ENCODE measurements around the gene USP6NL.

USP6NL gene

GRCh38 chr10:11570751-11571150 lies 40.7 kb downstream of the USP6NL start:
- Histone ChIP-seq H3K27me3 (ENCODE audit: insufficient read depth, low read length, poor library complexity) (no peaks in the 10 kb centered on the region), H3K4me1 (ENCODE audit: control insufficient read depth, low read depth, low read length) (peaks cover 5% of the 10 kb centered on the region), H3K4me3 (ENCODE audit: low read length) (no peak overlapping the region), H4K8ac (ENCODE audit: low read depth, low read length) (no peak overlapping the region), H4K5ac (ENCODE audit: low read length) (no peak overlapping the region), H3K4ac (ENCODE audit: low read depth, low read length) (no peak overlapping the region), H3K23ac (ENCODE audit: low read length) (no peak overlapping the region), H2BK15ac (replicated peaks; ENCODE audit: low read depth) (no peak overlapping the region), H3K18ac (ENCODE audit: low read length) (no peak overlapping the region), H2BK5ac (ENCODE audit: low read length) (no peak overlapping the region), H2AK5ac (ENCODE audit: low read length) (no peak overlapping the region), H3K9ac (ENCODE audit: low read length) (no peak overlapping the region), H3K56ac (ENCODE audit: low read length) (no peak overlapping the region), H2BK120ac (ENCODE audit: low read depth, low read length) (no peak overlapping the region), H3K79me1 (ENCODE audit: low read length) (peaks cover 12% of the 10 kb centered on the region), H3K36me3 (ENCODE audit: control insufficient read depth, insufficient read depth, low read length) (no peaks in the 10 kb centered on the region), H3K4me2 (ENCODE audit: low read length) (no peak overlapping the region), H3K27ac (ENCODE audit: low read depth, low read length) (no peak overlapping the region), H3K79me2 (ENCODE audit: control insufficient read depth, insufficient read depth, low read length) (peaks cover 21% of the 10 kb centered on the region)
- no peak for DNase-seq
- no CpG with 5 or more reads among the region's 5 CpGs for WGBS (ENCODE audit: extremely low coverage, insufficient coverage, low lambda C conversion rate)

- Histone ChIP-seq H4K5ac (ENCODE audit: low read length) (no peak overlapping the region), H3K4me3 (ENCODE audit: low read length) (no peak overlapping the region), H3K27ac (ENCODE audit: low read depth, low read length) (no peak overlapping the region), H3K18ac (ENCODE audit: low read length) (no peak overlapping the region), H3K36me3 (ENCODE audit: control insufficient read depth, insufficient read depth, low read length) (no peaks in the 10 kb centered on the region), H2BK15ac (replicated peaks; ENCODE audit: low read depth) (no peak overlapping the region), H3K9ac (ENCODE audit: low read length) (no peak overlapping the region), H3K27me3 (ENCODE audit: insufficient read depth, low read length, poor library complexity) (no peaks in the 10 kb centered on the region), H2AK5ac (ENCODE audit: low read length) (no peak overlapping the region), H3K4ac (ENCODE audit: low read depth, low read length) (no peak overlapping the region), H3K79me1 (ENCODE audit: low read length) (peaks cover 14% of the 10 kb centered on the region), H3K23ac (ENCODE audit: low read length) (no peak overlapping the region), H2BK5ac (ENCODE audit: low read length) (no peak overlapping the region), H3K79me2 (ENCODE audit: control insufficient read depth, insufficient read depth, low read length) (peaks cover 20% of the 10 kb centered on the region), H4K8ac (ENCODE audit: low read depth, low read length) (no peak overlapping the region), H3K56ac (ENCODE audit: low read length) (no peak overlapping the region), H3K4me2 (ENCODE audit: low read length) (no peak overlapping the region), H3K4me1 (ENCODE audit: control insufficient read depth, low read depth, low read length) (peaks cover 3% of the 10 kb centered on the region), H2BK120ac (ENCODE audit: low read depth, low read length) (no peak overlapping the region)
- no CpG with 5 or more reads among the region's 6 CpGs for WGBS (ENCODE audit: extremely low coverage, insufficient coverage, low lambda C conversion rate)
- no peak for DNase-seq
These were observed 42.0 kb downstream of the USP6NL start for GRCh38 chr10:11569471-11569870.

GRCh38 chr10:11568578-11568977 lies 42.9 kb downstream of the USP6NL start:
- H4K8ac ChIP-seq (ENCODE audit: low read depth, low read length): no peak overlapping the region
- H2BK15ac ChIP-seq (replicated peaks; ENCODE audit: low read depth): no peak overlapping the region
- no peaks in the 10 kb centered on the region for H3K27me3 ChIP-seq (ENCODE audit: insufficient read depth, low read length, poor library complexity)
- peaks cover 2% of the 10 kb centered on the region for H3K4me1 ChIP-seq (ENCODE audit: control insufficient read depth, low read depth, low read length)
- no peaks in the 10 kb centered on the region for H3K36me3 ChIP-seq (ENCODE audit: control insufficient read depth, insufficient read depth, low read length)
- H3K4me3 ChIP-seq (ENCODE audit: low read length): no peak overlapping the region
- H4K5ac ChIP-seq (ENCODE audit: low read length): no peak overlapping the region
- no peak overlapping the region for H3K4me2 ChIP-seq (ENCODE audit: low read length)
- H3K27ac ChIP-seq (ENCODE audit: low read depth, low read length): no peak overlapping the region
- no peak overlapping the region for H3K4ac ChIP-seq (ENCODE audit: low read depth, low read length)
- H3K79me1 ChIP-seq (ENCODE audit: low read length): peaks cover 12% of the 10 kb centered on the region
- no peak overlapping the region for H3K23ac ChIP-seq (ENCODE audit: low read length)
- no peak overlapping the region for H3K56ac ChIP-seq (ENCODE audit: low read length)
- no CpG with 5 or more reads among the region's 1 CpG for WGBS (ENCODE audit: extremely low coverage, insufficient coverage, low lambda C conversion rate)
- no peak overlapping the region for H2BK5ac ChIP-seq (ENCODE audit: low read length)
- H3K79me2 ChIP-seq (ENCODE audit: control insufficient read depth, insufficient read depth, low read length): peaks cover 19% of the 10 kb centered on the region
- H2BK120ac ChIP-seq (ENCODE audit: low read depth, low read length): no peak overlapping the region
- no peak overlapping the region for H2AK5ac ChIP-seq (ENCODE audit: low read length)
- no peak overlapping the region for H3K18ac ChIP-seq (ENCODE audit: low read length)
- DNase-seq: no peak
- H3K9ac ChIP-seq (ENCODE audit: low read length): no peak overlapping the region

GRCh38 chr10:11564741-11565140 lies 46.7 kb downstream of the USP6NL start:
- no peak overlapping the region for H3K23ac ChIP-seq (ENCODE audit: low read length)
- H3K36me3 ChIP-seq (ENCODE audit: control insufficient read depth, insufficient read depth, low read length): no peaks in the 10 kb centered on the region
- H4K5ac ChIP-seq (ENCODE audit: low read length): no peak overlapping the region
- no peak overlapping the region for H2AK5ac ChIP-seq (ENCODE audit: low read length)
- H4K8ac ChIP-seq (ENCODE audit: low read depth, low read length): no peak overlapping the region
- WGBS (ENCODE audit: extremely low coverage, insufficient coverage, low lambda C conversion rate): no CpG with 5 or more reads among the region's 3 CpGs
- H3K27me3 ChIP-seq (ENCODE audit: insufficient read depth, low read length, poor library complexity): no peaks in the 10 kb centered on the region
- no peak overlapping the region for H2BK15ac ChIP-seq (replicated peaks; ENCODE audit: low read depth)
- no peak overlapping the region for H3K9ac ChIP-seq (ENCODE audit: low read length)
- H3K79me2 ChIP-seq (ENCODE audit: control insufficient read depth, insufficient read depth, low read length): peaks cover 20% of the 10 kb centered on the region
- no peak overlapping the region for H3K56ac ChIP-seq (ENCODE audit: low read length)
- H2BK120ac ChIP-seq (ENCODE audit: low read depth, low read length): no peak overlapping the region
- no peak overlapping the region for H3K4ac ChIP-seq (ENCODE audit: low read depth, low read length)
- H3K27ac ChIP-seq (ENCODE audit: low read depth, low read length): no peak overlapping the region
- H3K18ac ChIP-seq (ENCODE audit: low read length): no peak overlapping the region
- no peak overlapping the region for H3K4me3 ChIP-seq (ENCODE audit: low read length)
- peaks cover 14% of the 10 kb centered on the region for H3K79me1 ChIP-seq (ENCODE audit: low read length)
- H2BK5ac ChIP-seq (ENCODE audit: low read length): no peak overlapping the region
- H3K4me1 ChIP-seq (ENCODE audit: control insufficient read depth, low read depth, low read length): no peaks in the 10 kb centered on the region
- H3K4me2 ChIP-seq (ENCODE audit: low read length): no peak overlapping the region
- no peak for DNase-seq

- H3K79me2 ChIP-seq (ENCODE audit: control insufficient read depth, insufficient read depth, low read length): peaks cover 20% of the 10 kb centered on the region
- H2BK15ac ChIP-seq (replicated peaks; ENCODE audit: low read depth): no peak overlapping the region
- H2BK5ac ChIP-seq (ENCODE audit: low read length): no peak overlapping the region
- H3K27me3 ChIP-seq (ENCODE audit: insufficient read depth, low read length, poor library complexity): no peaks in the 10 kb centered on the region
- no peak overlapping the region for H2BK120ac ChIP-seq (ENCODE audit: low read depth, low read length)
- H3K4me2 ChIP-seq (ENCODE audit: low read length): no peak overlapping the region
- no peak overlapping the region for H3K9ac ChIP-seq (ENCODE audit: low read length)
- no peaks in the 10 kb centered on the region for H3K36me3 ChIP-seq (ENCODE audit: control insufficient read depth, insufficient read depth, low read length)
- no peak overlapping the region for H4K5ac ChIP-seq (ENCODE audit: low read length)
- peak; percentile 50 for DNase-seq
- no peak overlapping the region for H4K8ac ChIP-seq (ENCODE audit: low read depth, low read length)
- H2AK5ac ChIP-seq (ENCODE audit: low read length): no peak overlapping the region
- no peak overlapping the region for H3K23ac ChIP-seq (ENCODE audit: low read length)
- no peak overlapping the region for H3K4ac ChIP-seq (ENCODE audit: low read depth, low read length)
- no peaks in the 10 kb centered on the region for H3K4me1 ChIP-seq (ENCODE audit: control insufficient read depth, low read depth, low read length)
- no peak overlapping the region for H3K4me3 ChIP-seq (ENCODE audit: low read length)
- no CpG with 5 or more reads among the region's 2 CpGs for WGBS (ENCODE audit: extremely low coverage, insufficient coverage, low lambda C conversion rate)
- H3K27ac ChIP-seq (ENCODE audit: low read depth, low read length): no peak overlapping the region
- no peak overlapping the region for H3K18ac ChIP-seq (ENCODE audit: low read length)
- H3K56ac ChIP-seq (ENCODE audit: low read length): no peak overlapping the region
- H3K79me1 ChIP-seq (ENCODE audit: low read length): peaks cover 14% of the 10 kb centered on the region
These were observed 47.5 kb downstream of the USP6NL start for GRCh38 chr10:11563936-11564335.

- Histone ChIP-seq H4K5ac (ENCODE audit: low read length) (no peak overlapping the region), H3K4me3 (ENCODE audit: low read length) (no peak overlapping the region), H3K27ac (ENCODE audit: low read depth, low read length) (no peak overlapping the region), H3K4ac (ENCODE audit: low read depth, low read length) (no peak overlapping the region), H3K4me1 (ENCODE audit: control insufficient read depth, low read depth, low read length) (no peaks in the 10 kb centered on the region), H3K4me2 (ENCODE audit: low read length) (no peak overlapping the region), H3K23ac (ENCODE audit: low read length) (no peak overlapping the region), H3K9ac (ENCODE audit: low read length) (no peak overlapping the region), H3K79me1 (ENCODE audit: low read length) (peaks cover 13% of the 10 kb centered on the region), H3K36me3 (ENCODE audit: control insufficient read depth, insufficient read depth, low read length) (no peaks in the 10 kb centered on the region), H2BK15ac (replicated peaks; ENCODE audit: low read depth) (no peak overlapping the region), H2AK5ac (ENCODE audit: low read length) (no peak overlapping the region), H3K56ac (ENCODE audit: low read length) (no peak overlapping the region), H3K27me3 (ENCODE audit: insufficient read depth, low read length, poor library complexity) (no peaks in the 10 kb centered on the region), H3K18ac (ENCODE audit: low read length) (no peak overlapping the region), H2BK120ac (ENCODE audit: low read depth, low read length) (no peak overlapping the region), H2BK5ac (ENCODE audit: low read length) (no peak overlapping the region), H3K79me2 (ENCODE audit: control insufficient read depth, insufficient read depth, low read length) (peaks cover 18% of the 10 kb centered on the region), H4K8ac (ENCODE audit: low read depth, low read length) (no peak overlapping the region)
- no CpG with 5 or more reads among the region's 1 CpG for WGBS (ENCODE audit: extremely low coverage, insufficient coverage, low lambda C conversion rate)
- no peak for DNase-seq
These were observed 48.6 kb downstream of the USP6NL start for GRCh38 chr10:11562888-11563287.
